Activated CD8-positive, alpha-beta memory T cell treated with anti-CD3 and anti-CD28 coated beads, Interleukin-2, amount 50 U/mL, for 48 hours (primary cell): Measurements from ENCODE around the gene PDGFC.
"Not testable (repeated sequence)": the region's sequence is repeated elsewhere in the genome, so short reads cannot be mapped to it uniquely, and the experiment has no call there.

ENCODE experiments used
- DNase-seq: peaks from one replicate; pipeline ENCODE4 v3.0.0-alpha.2; 2020

The PDGFC gene

DNA sequence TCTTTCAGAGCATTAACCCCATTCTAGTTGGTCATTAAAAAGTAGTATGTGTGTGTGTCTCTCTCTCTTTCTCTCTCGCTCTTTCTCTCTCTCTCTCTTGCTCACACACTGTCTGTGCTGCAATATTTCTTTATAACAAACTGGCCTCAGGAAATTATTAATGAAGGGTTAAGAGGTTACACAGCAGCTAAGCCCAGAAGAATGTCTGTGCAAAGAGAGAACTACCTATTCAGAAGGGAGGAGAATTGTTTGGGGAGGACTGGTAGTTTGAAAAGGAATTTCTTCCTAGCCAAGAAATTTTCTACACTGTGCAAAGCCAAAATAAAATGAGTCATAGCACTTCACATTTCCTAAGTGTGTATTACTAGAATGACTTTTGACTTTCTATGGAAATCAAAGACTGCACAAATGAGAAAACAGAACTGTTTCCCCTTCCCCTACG lies 22.2 kb downstream of the PDGFC start:
- DNase-seq: no peak

- DNase-seq: no peak
Observed at GRCh38 chr4:156948738-156949137, 22.9 kb downstream of the PDGFC start.

- DNase-seq: no peak
Observed at GRCh38 chr4:156948133-156948532, 23.5 kb downstream of the PDGFC start.

- no peak for DNase-seq
Observed at GRCh38 chr4:156946516-156947424, 24.8 kb downstream of the PDGFC start.

GRCh38 chr4:156945532-156945931 lies 26.1 kb downstream of the PDGFC start:
- DNase-seq: no peak

- DNase-seq: no peak
Observed at GRCh38 chr4:156942991-156943390, 28.6 kb downstream of the PDGFC start.

- DNase-seq: no peak
Observed at GRCh38 chr4:156941940-156942548, 29.6 kb downstream of the PDGFC start.

GRCh38 chr4:156939801-156940200 lies 31.8 kb downstream of the PDGFC start:
- no peak for DNase-seq

DNA sequence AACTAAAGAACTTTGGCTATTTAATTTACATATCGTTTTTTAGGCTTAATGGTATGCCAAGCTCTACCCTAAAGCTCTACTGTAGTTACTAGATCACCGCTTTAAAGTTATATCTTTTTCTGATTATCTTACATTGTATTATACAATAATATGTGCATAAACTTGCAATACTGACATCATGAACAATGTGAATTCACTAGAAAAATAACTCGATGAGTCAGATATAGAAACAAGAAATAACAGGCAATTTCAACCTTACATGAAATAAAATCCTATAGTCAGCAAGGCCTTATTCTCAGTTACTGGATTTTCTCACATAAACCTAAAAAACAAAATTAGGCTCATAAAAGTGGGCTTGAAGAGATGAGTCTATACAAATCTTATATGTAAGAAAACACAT lies 32.5 kb downstream of the PDGFC start:
- no peak for DNase-seq

DNA sequence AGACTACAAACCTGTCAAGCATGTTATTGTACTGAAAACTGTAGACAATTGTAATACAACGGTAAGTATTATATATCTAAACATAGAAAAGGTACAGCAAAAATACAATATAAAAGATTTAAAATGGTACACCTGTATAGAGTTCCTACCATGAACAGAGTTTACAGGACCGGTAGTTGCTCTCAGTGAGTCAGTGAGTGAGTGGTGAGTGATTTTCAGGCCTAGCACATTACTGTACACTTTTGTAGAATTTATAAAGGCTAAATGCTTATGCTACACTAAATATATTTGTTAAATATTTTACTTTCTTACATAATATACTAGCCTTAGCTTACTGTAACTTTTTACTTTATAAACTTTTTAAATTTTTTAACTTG lies 37.4 kb downstream of the PDGFC start:
- no peak for DNase-seq

DNA sequence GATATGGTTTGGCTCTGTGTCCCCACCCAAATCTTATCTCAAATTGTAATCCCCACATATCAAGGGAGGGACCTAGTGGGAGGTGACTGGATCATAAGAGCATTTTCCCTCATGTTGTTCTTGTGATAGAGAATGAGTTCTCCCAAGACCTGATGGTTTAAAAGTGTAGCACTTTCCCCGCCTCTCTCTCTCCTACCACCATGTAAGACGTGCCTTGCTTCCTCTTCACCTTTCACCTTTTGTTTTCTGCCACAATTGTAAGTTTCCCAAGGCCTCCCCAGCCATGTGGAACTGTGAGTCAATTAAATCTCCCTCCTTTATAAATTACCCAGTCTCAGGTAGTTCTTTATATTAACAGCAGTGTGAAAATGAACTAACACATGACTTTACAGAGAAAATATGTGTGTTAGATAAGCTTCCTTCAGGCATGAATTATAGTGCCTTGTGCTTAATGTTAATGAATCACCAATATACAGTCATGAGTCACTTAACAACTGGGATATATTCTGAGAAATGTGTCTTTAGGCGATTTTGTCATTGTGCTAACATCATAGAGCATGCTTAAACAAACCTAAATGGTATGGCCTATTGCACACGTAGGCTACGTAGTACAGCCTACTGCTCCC lies 37.9 kb downstream of the PDGFC start:
- no peak for DNase-seq

GRCh38 chr4:156932360-156932759 lies 39.2 kb downstream of the PDGFC start:
- not testable (repeated sequence) for DNase-seq

GRCh38 chr4:156931267-156931666 lies 40.3 kb downstream of the PDGFC start:
- no peak for DNase-seq

- DNase-seq: no peak
Observed at GRCh38 chr4:156929386-156930105, 42.1 kb downstream of the PDGFC start.

DNA sequence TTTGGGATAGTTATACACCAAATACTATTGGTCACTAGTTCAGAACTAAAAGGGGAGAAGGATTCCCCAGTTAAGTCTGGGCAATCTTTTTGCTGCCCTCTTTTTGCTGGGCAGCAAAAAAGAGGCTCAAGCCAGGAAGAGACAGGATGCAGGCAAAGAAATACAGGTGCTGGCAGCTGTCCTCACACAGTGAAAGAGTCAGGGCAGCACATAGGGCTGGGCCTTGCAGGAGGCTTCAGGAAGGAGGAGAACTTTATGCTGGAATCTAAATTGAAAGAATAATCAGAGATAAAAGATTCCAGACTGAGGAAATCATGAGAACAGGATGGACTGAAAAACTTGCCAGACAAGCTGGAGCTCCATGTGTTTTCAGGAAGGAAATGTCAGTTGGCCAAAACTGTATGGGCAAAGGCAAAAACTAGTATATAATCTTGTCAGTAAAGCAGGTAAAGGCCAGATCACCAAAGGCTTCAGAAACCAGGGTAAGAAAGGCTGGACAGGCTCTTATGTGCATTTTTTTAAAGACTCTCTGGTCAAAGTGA lies 46.8 kb downstream of the PDGFC start:
- DNase-seq: no peak

GRCh38 chr4:156923525-156923924 lies 48.1 kb downstream of the PDGFC start:
- no peak for DNase-seq

DNA sequence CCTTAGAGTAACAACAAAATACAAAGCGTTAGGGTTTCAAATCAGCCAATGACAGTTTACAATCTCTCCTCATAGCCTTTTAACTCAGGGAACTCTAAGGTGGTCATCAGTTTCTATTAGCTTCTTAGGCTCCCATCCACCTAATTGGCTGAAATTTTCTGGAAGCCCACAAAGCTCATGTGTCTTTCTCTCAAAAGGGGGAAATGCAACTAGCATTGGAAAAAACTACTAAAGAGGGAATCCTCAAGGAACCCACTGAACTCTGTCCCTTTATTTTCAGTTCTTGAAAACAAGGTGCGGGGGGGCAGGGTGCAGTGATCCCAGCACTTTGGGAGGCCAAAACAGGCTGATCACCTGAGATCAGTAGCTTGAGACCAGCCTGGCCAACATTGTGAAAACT lies 56.4 kb downstream of the PDGFC start:
- DNase-seq: no peak

- DNase-seq: no peak
Observed at GRCh38 chr4:156913234-156913633, 58.4 kb downstream of the PDGFC start.

GRCh38 chr4:156909010-156909409 lies 62.6 kb downstream of the PDGFC start:
- DNase-seq: no peak

- no peak for DNase-seq
Observed at GRCh38 chr4:156906325-156906724, 65.3 kb downstream of the PDGFC start.

GRCh38 chr4:156901871-156902270 lies 69.7 kb downstream of the PDGFC start:
- no peak for DNase-seq

- DNase-seq: no peak
Observed at GRCh38 chr4:156898373-156899117, 73.1 kb downstream of the PDGFC start.
